Stimulated activated naive B cell treated with anti-CD40 and anti-IgM and Interleukin-4, amounts not matched to agents 10 μg/mL and 1 μg/mL and 100 μg/mL, for 72 hours (primary cell): ENCODE results near the gene STK33.
A peak's percentile ranks its signal among the peaks of the same experiment; 100 is the strongest.

ENCODE experiments used
- ATAC-seq, 2 donors: fragments of 150-1000 bp; cut with Tn5 transposase; replicated peaks; 2 replicates each; pipeline ENCODE4 v1.10.0; 2021; ENCODE audit warnings: moderate library complexity in 1 of 2
- DNase-seq: peaks from one replicate; pipeline ENCODE4 v3.0.0; 2021
- H3K27ac Mint-ChIP-seq: one replicate; pipeline ENCODE4 v1.8.0; 2022; ENCODE audit warnings: mild to moderate bottlenecking, mixed read lengths
- H3K27me3 Mint-ChIP-seq, 2 donors: one replicate each; pipeline ENCODE4 v1.8.0; 2022; ENCODE audit warnings: mixed read lengths in 2 of 2
- H3K36me3 Mint-ChIP-seq, 2 donors: one replicate each; pipeline ENCODE4 v1.8.0; 2022; ENCODE audit warnings: mixed read lengths in 2 of 2, mild to moderate bottlenecking in 1 of 2
- H3K4me1 Mint-ChIP-seq, 2 donors: one replicate each; pipeline ENCODE4 v1.8.0; 2022; ENCODE audit warnings: mixed read lengths in 2 of 2, mild to moderate bottlenecking in 1 of 2
- H3K4me3 Mint-ChIP-seq, 2 donors: one replicate each; pipeline ENCODE4 v1.8.0; 2022; ENCODE audit warnings: mild to moderate bottlenecking in 2 of 2, mixed read lengths in 2 of 2, moderate library complexity in 1 of 2
- H3K9me3 Mint-ChIP-seq, 2 donors: one replicate each; pipeline ENCODE4 v1.8.0; 2022; ENCODE audit warnings: mixed read lengths in 2 of 2, mild to moderate bottlenecking in 1 of 2

The STK33 gene

DNA sequence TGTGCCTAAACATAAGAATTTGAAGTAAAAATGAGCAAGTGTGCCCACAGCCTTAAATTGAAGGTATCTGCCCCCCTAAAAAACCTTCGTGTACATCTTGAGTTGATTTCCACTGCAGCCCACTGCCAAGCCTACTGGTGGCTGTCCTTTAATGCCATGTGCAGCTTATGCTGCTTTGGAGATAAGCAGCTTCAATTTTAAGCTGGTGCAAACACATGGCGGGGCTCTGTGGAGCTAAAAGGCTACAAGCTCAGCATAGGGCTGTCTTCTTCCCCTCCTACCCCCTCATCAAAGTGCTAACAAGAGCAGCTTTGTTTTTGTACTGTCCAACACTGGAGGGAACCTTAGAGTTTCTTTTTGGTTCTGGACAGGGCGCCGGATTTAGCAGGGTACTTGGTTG is 201.9 kb downstream of the STK33 start:
- H3K4me1 Mint-ChIP-seq: peaks cover 0 to 7% of the 10 kb centered on the region in 2 donors
- peaks cover 10 to 11% of the 10 kb centered on the region in 2 donors for H3K36me3 Mint-ChIP-seq
- no peak overlapping the region for H3K27ac Mint-ChIP-seq
- ATAC-seq (no peak), DNase-seq (no peak)
- peaks cover 0 to 4% of the 10 kb centered on the region in 2 donors for H3K9me3 Mint-ChIP-seq
- no peak overlapping the region for H3K4me3 Mint-ChIP-seq
- H3K27me3 Mint-ChIP-seq: no peaks in the 10 kb centered on the region

DNA sequence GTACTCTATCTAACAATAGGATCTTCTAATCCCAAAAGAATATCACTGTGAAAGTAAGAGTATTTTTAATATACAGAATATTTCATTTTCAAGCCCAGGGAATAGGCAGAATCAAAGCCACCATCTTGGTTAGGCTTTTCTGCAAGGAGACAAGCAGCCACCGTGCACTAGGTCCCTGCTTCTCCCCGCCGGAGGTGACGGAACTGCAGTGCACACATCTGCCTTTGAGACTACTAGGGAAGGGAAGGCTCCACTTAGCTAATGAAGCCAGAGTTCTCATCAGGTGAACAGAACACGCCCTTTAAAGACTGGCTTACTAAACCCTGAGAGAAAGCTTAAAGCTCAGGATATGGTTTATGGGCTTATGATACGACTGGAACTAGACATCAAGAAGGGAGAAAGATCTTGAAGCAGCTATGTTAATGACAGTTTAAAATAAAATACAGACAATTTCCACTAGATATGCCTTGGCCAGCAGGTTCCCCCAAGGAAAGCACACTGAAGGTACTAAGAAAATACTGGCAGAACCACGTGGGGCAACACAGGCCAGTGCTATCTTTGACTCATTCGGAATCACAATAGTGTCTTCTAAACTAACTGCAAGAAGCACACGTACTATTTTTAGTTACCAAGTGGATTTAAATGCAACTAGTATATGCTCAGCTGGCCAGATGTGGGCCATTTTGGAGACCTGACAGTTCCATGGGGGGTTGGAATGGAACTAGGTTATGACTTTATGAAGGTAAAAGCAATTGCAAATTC is 203.0 kb downstream of the STK33 start:
- peaks cover 0 to 12% of the 10 kb centered on the region in 2 donors for H3K4me1 Mint-ChIP-seq
- H3K36me3 Mint-ChIP-seq: peaks cover 4 to 6% of the 10 kb centered on the region in 2 donors
- no peak for DNase-seq
- H3K27ac Mint-ChIP-seq: no peak overlapping the region
- no peak overlapping the region for H3K4me3 Mint-ChIP-seq
- H3K27me3 Mint-ChIP-seq: no peaks in the 10 kb centered on the region
- ATAC-seq: no peak
- no peaks in the 10 kb centered on the region for H3K9me3 Mint-ChIP-seq

DNA sequence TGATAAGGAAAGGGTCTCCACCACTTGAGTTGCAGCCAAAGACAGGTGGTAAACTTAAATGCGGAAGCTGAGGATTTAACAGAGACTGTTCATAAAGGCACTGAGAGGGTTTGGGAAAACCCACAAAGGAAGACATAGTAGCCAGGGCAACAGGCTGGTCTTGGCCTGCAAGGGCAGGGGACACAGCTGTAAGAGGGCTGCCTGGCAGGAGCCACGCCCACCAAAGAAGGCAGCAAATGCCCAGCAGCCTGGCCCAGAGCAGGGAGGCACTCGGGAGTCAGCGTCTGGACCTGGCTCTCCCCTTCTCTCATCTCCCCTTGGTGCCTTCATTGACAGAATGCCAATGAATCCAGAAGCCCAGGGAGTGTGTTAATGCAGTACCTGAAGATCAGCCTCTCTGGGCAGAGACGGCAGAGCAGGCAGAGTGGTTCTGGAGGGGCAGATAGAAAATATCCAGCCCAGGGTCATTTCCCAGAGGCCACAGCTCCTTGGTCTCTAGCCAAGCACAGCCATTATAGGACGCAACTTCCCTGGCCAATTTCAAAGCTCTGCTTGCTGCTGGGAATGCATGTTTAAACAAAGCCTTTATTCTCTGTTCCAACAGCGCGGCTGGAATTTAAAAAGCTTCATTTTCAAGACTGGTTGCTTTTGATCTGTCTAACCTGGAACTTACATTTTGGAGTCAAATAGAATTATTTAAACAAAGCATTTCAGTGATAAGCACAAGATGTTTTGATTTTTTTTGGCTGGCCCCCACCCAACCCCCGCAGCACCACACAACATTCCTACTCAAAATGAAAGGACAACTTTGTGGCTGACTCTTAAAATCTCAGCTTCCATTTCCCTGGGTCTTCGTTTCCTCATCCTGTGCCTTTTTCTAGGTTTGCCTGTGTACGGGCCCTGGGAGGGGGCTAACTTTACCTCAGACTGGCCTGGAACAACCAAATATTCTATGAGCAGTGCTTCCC is 204.7 kb downstream of the STK33 start:
- DNase-seq (no peak), ATAC-seq (no peak)
- Mint-ChIP-seq H3K27ac (no peak overlapping the region), H3K4me1 (peaks cover 7 to 25% of the 10 kb centered on the region in 2 donors), H3K36me3 (peaks cover 0 to 5% of the 10 kb centered on the region in 2 donors), H3K27me3 (no peaks in the 10 kb centered on the region), H3K9me3 (peaks cover 3 to 6% of the 10 kb centered on the region in 2 donors), H3K4me3 (no peak overlapping the region)

DNA sequence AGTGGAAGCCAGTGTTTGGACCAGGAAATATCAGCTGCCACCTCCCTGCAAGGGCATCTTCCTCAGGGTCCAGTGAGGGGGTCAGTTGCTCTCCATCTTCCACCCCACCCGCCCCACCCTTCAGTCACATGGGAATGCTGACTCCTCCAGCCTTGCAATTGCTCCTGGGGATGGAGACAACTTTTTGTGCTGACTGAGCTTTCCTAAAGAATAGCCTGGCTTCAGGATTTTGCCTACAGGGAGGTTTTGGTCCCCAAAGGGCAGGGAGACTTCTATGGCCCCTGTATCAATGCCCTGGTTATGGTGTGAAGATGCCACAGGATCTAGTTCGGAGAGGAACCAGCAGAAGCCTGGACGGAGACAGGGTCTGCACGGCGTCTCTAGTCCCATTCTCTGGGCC is 206.3 kb downstream of the STK33 start:
- DNase-seq (no peak), ATAC-seq (no peak)
- Mint-ChIP-seq H3K27me3 (no peaks in the 10 kb centered on the region), H3K9me3 (peaks cover 3 to 6% of the 10 kb centered on the region in 2 donors), H3K4me3 (no peak overlapping the region), H3K36me3 (peaks cover 0 to 5% of the 10 kb centered on the region in 2 donors), H3K4me1 (peaks cover 7 to 25% of the 10 kb centered on the region in 2 donors), H3K27ac (no peak overlapping the region)

DNA sequence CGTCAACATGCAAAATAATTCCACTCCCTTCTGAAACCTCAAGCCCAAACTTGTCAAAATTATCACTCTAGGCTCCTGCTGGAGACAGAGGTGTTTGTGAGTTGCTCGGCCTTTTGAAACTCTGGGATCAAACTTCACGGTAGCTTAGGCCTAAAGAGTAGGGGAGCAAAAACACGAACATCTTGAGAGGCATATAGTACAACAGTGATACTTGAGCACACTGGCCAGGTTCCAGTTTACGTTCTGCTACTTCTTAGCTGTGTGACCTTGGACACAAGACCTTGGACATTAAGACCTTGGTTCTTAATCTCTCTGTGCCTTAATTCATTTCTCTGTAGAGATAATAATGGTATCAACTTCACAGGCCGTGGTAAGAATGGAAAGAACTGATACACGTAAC is 206.9 kb downstream of the STK33 start:
- no peak overlapping the region for H3K27ac Mint-ChIP-seq
- ATAC-seq (no peak), DNase-seq (no peak)
- H3K4me3 Mint-ChIP-seq: no peak overlapping the region
- H3K27me3 Mint-ChIP-seq: no peaks in the 10 kb centered on the region
- peaks cover 0 to 5% of the 10 kb centered on the region in 2 donors for H3K36me3 Mint-ChIP-seq
- peaks cover 3 to 6% of the 10 kb centered on the region in 2 donors for H3K9me3 Mint-ChIP-seq
- peaks cover 7 to 25% of the 10 kb centered on the region in 2 donors for H3K4me1 Mint-ChIP-seq

DNA sequence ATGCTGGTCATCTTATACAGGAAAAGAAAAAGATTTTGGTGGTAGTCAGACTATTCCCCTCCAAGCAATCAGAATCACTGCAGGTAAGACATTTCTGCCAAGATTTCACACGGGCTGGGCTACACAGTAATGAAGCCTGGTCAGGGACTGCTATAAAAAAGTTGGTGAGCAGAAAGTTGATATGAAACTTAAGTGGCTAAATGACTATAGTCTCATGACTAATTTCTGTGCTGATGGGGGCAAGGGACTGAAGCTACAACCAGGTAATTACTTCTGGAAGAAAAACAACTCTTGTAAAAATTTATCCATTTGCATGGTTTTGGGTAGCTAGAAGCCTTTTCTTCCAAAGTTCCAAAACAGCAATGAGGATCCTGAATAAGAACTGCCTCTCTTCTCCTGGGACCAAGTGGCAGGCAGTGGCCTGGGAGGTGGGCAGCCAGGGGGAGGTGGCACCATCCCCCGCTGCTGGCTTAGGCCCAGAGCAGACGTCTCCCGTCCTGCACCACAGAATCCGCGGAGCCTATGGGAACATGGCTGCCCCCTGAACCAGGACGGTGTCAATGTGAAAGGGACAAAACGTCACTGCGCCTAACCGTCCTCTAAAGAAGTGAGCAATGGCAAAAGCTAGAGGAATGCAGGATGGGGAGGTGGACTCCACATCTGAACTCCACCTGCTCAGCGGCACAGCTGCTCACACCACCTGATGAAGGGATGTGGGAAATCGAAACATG is 207.7 kb downstream of the STK33 start:
- DNase-seq (no peak), ATAC-seq (peak; percentile 86 to 90)
- peaks cover 0 to 5% of the 10 kb centered on the region in 2 donors for H3K36me3 Mint-ChIP-seq
- H3K4me1 Mint-ChIP-seq: peaks cover 7 to 25% of the 10 kb centered on the region in 2 donors
- H3K9me3 Mint-ChIP-seq: peaks cover 3 to 6% of the 10 kb centered on the region in 2 donors
- no peaks in the 10 kb centered on the region for H3K27me3 Mint-ChIP-seq
- no peak overlapping the region for H3K27ac Mint-ChIP-seq
- no peak overlapping the region for H3K4me3 Mint-ChIP-seq

DNA sequence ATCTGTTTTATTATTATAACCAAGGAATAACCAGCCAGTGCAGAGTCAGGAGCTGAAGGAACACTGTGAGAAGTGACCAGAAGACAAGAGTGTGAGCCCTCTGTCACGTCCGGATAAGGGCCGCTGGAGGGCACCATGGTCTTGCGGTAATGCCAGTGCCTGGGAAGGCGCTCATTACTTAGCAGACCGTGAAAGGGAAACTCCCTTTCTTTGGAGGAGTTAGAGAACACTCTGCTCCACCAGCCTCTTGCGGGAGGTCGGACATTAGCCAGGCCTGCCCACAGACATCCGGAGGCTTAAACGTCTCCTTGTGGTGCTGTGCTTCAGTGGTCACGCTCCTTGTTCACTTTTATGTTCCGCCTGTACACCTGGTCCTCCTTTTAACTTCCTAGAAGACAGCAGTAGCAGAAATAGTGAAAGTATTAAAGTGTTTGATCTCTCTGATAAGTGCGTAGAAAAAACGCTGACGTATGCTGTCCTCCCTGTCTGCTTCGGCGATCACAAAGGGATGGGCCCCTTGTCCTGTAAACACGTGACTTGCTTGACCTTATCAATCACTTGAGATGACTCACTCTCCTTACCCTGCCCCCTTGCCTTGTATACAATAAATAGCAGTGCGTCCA is 209.7 kb downstream of the STK33 start:
- H3K4me3 Mint-ChIP-seq: peak overlapping the region; percentile 10 to 31
- H3K4me1 Mint-ChIP-seq: peaks cover 7 to 25% of the 10 kb centered on the region in 2 donors
- ATAC-seq: peak; percentile 49 to 62
- H3K36me3 Mint-ChIP-seq: peaks cover 0 to 5% of the 10 kb centered on the region in 2 donors
- no peak overlapping the region for H3K27ac Mint-ChIP-seq
- H3K27me3 Mint-ChIP-seq: no peaks in the 10 kb centered on the region
- DNase-seq: peak; percentile 23
- H3K9me3 Mint-ChIP-seq: peaks cover 3 to 6% of the 10 kb centered on the region in 2 donors

DNA sequence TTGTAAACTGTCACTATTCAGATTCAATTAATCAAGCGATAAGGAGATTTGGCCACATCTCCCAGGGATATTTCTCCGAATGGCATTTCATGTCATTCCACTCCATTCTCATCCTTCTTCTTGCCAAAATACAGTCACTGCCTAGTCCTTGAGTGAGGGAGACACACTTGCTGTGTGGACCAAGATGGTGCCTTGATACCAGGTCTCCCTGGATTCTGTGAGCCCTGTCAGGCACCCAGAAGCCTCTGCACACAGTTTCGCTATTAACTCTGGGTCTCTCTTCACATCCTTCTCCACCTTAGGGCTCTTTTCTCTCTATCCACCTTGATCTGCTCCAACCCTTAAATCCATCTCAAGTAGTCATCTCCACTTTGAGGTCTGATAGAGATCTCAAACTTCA is 210.4 kb downstream of the STK33 start:
- Mint-ChIP-seq H3K27me3 (no peaks in the 10 kb centered on the region), H3K27ac (no peak overlapping the region), H3K4me3 (no peak overlapping the region), H3K4me1 (peaks cover 7 to 18% of the 10 kb centered on the region in 2 donors), H3K9me3 (peaks cover 3 to 6% of the 10 kb centered on the region in 2 donors), H3K36me3 (peaks cover 0 to 3% of the 10 kb centered on the region in 2 donors)
- ATAC-seq (no peak), DNase-seq (no peak)

DNA sequence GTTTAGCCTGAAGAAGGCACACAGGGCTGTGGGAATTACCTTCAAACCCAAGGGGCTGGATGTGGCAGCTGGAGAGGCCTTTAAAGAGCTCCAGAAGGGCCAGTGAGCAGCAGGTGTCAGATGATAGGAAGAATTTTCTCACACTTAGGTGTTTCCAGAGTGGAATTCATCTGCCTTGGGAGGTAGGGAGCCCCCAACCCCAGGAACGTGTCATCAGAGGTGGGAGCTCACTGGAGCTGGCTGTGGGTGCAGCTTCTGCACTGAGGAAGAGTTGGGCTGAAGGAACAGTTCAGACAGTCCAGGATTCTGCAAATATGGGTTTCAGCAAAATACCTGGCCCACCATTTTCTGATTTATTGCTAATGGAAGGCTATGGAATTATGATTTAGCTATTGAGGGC is 210.8 kb downstream of the STK33 start:
- no peak for DNase-seq
- no peak overlapping the region for H3K4me3 Mint-ChIP-seq
- H3K9me3 Mint-ChIP-seq: peaks cover 3 to 6% of the 10 kb centered on the region in 2 donors
- no peaks in the 10 kb centered on the region for H3K27me3 Mint-ChIP-seq
- peaks cover 0 to 3% of the 10 kb centered on the region in 2 donors for H3K36me3 Mint-ChIP-seq
- no peak overlapping the region for H3K27ac Mint-ChIP-seq
- ATAC-seq: no peak
- H3K4me1 Mint-ChIP-seq: peaks cover 7 to 18% of the 10 kb centered on the region in 2 donors

DNA sequence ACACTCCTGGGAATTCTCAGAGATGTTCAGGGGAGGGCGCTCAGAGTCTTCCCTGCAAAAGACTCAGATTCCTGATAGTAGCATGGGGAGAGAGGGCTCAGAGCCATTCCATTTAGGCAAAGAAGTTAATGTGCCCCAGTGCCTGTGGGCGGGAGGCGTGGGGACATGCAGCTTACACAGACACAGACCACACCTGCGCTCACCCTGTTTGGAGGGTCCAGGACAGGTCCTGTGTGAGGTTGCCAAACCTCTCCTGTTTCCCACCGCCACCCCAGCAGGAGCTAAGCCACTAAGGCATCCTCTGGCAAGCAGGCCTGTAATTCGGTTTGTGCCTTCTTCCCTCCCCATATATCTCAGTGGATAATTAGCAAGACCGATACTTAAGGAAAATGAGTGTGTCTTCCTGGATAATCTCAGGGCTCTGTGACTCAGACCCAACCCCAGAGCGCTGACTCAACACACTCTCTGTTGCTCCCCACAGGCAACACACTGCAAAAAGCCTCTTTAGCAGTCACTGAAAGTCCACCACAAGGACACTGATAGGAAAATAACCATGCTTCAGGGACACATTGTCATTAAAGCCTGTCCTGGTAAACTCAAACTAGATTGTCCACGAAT is 211.5 kb downstream of the STK33 start:
- no peak for DNase-seq
- ATAC-seq: no peak
- H3K4me1 Mint-ChIP-seq: peaks cover 7 to 18% of the 10 kb centered on the region in 2 donors

DNA sequence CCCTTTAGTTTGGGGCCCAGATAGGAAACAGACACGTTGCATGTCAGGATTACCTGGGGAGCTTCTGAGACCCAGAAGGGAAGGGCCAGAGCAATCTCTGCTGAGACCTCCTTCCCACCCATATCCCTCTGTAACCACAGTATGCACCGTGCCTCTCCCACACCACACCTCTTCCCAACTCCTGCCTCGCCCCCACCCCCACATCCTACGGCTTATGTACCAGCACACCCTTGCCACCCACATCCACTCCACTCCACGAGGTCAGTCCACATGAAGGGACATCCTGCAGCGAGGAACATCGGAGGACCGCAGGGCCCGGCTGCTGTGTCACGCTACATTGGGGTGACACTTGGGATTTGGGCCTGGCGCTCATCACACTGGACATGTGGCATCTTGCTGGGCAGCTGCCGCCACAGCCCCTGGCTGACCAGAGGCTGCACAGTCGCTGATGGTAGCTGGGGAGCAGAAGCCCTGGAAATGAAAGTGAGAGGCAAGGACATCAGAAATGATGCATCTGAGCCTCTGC is 212.1 kb downstream of the STK33 start:
- Mint-ChIP-seq H3K4me3 (no peak overlapping the region), H3K4me1 (peaks cover 7 to 18% of the 10 kb centered on the region in 2 donors), H3K27me3 (no peaks in the 10 kb centered on the region), H3K27ac (no peak overlapping the region), H3K36me3 (peaks cover 0 to 5% of the 10 kb centered on the region in 2 donors), H3K9me3 (peaks cover 4 to 6% of the 10 kb centered on the region in 2 donors)
- no peak for ATAC-seq
- DNase-seq: no peak

More for the DNA sequence above, 211.5 kb downstream of the STK33 start:
- H3K9me3 Mint-ChIP-seq: peaks cover 3 to 6% of the 10 kb centered on the region in 2 donors
- H3K27me3 Mint-ChIP-seq: no peaks in the 10 kb centered on the region
- H3K4me3 Mint-ChIP-seq: no peak overlapping the region
- H3K27ac Mint-ChIP-seq: no peak overlapping the region
- H3K36me3 Mint-ChIP-seq: peaks cover 0 to 5% of the 10 kb centered on the region in 2 donors

DNA sequence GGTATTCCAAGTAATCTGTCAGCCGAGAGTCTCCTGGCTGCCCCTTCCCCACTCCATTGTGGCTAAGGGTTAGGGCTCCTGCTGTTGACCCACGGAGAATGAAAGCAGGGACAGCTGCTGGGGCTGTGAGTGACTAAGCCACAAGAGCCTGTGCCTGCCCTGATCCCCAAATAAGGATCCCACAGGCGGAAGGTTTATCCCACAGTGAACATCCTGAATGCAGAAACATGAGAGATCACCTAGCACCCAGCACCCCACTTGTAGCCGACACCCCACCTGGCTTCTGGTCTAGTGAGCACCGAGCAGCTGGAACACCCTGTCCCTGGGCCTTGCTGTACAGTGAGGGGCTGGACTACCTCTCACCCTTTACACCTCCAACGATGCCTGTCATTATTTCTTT is 212.7 kb downstream of the STK33 start:
- DNase-seq: no peak
- Mint-ChIP-seq H3K4me1 (peaks cover 7 to 16% of the 10 kb centered on the region in 2 donors), H3K36me3 (peaks cover 0 to 5% of the 10 kb centered on the region in 2 donors), H3K4me3 (no peak overlapping the region), H3K27me3 (no peaks in the 10 kb centered on the region), H3K9me3 (peaks cover 6% of the 10 kb centered on the region in 2 donors), H3K27ac (no peak overlapping the region)
- ATAC-seq: no peak

DNA sequence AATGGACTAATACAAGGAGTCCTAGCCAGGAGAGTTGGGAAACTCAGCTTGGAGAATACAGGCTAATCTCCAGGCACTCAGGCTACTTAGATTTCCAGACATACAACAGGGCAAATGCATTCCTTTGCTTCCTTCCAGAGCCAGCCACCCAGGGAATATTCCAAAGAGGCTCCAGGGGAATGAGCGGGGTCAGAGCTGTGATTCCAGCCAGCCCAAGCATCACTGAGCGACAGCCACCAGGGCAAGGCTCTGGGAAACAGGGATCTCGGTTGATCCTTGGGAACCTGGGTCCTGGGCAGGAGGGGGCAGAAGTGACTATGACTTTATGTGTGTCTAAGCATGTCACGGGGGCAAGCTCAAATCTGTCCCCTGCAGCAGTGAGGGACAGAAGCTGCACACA is 218.1 kb downstream of the STK33 start:
- DNase-seq (no peak), ATAC-seq (no peak)
- H3K27me3 Mint-ChIP-seq: no peaks in the 10 kb centered on the region
- H3K9me3 Mint-ChIP-seq: peaks cover 0 to 2% of the 10 kb centered on the region in 2 donors
- H3K27ac Mint-ChIP-seq: no peak overlapping the region
- no peak overlapping the region for H3K4me3 Mint-ChIP-seq
- H3K36me3 Mint-ChIP-seq: peaks cover 0 to 3% of the 10 kb centered on the region in 2 donors
- peaks cover 4 to 13% of the 10 kb centered on the region in 2 donors for H3K4me1 Mint-ChIP-seq
